ENCODE data around the gene DOK3. TPM values are rescaled to one million over a fixed set of nuclear protein-coding genes. Genes with fewer than 3 reads are reported as not detected.
A peak's percentile ranks its signal among the peaks of the same experiment; 100 is the strongest.

Gene DOK3
- total RNA-seq = 0.32 TPM

- Histone ChIP-seq H3K27me3 (no peaks in the 10 kb centered on the region), H3K4me1 (no peaks in the 10 kb centered on the region), H3K27ac (peak within 1 kb of the TSS; percentile 30 to 33), H3K9me3 (no peaks in the 10 kb centered on the region), H3K36me3 (peaks cover 39% of the 10 kb centered on the region in 2 donors), H3K4me3 (peak within 1 kb of the TSS; percentile 20 to 57)
- DNase-seq (ENCODE audit: low spot score in 2 of 2) = no peak
- intact Hi-C loops (cut with DNase I) = no loop called here
- no peak for TF ChIP-seq CTCF (IDR thresholded peaks at IDR 0.05)
Observed at GRCh38 chr5:177509381-177509951, at the start of gene DOK3. Gene DOK3 (minus strand): TSS chr5:177509826. CDS start chr5:177509540, 286 bp downstream.

DNA sequence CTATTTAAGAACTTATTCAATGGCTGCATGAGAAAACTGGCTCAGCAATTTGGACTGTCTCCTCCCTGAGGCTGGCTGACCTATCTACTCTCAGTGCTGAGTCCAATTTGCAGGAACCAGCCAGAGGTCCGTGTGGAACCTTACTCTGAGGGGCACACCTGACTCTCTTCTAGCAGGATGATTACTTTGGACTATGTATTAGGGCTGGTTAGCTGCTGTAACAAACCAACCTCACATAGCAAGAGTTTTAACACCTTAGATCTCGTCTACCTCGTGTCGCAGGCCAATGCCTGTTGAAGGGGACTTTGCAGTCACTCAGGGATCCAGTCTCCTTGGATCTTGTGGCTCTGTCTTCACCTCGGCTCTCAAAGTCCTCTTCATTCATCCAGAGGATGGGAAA, 48.2 kb upstream of the DOK3 start:
- TF ChIP-seq CTCF (IDR thresholded peaks at IDR 0.05) = no peak
- Histone ChIP-seq H3K27ac (no peak overlapping the region), H3K36me3 (peaks cover 0 to 2% of the 10 kb centered on the region in 2 donors), H3K4me3 (no peak overlapping the region), H3K27me3 (no peaks in the 10 kb centered on the region), H3K9me3 (no peaks in the 10 kb centered on the region), H3K4me1 (peaks cover 3 to 9% of the 10 kb centered on the region in 2 donors)
- no peak for DNase-seq (ENCODE audit: low spot score in 2 of 2)
- intact Hi-C loops (cut with DNase I) = no loop called here

DNA sequence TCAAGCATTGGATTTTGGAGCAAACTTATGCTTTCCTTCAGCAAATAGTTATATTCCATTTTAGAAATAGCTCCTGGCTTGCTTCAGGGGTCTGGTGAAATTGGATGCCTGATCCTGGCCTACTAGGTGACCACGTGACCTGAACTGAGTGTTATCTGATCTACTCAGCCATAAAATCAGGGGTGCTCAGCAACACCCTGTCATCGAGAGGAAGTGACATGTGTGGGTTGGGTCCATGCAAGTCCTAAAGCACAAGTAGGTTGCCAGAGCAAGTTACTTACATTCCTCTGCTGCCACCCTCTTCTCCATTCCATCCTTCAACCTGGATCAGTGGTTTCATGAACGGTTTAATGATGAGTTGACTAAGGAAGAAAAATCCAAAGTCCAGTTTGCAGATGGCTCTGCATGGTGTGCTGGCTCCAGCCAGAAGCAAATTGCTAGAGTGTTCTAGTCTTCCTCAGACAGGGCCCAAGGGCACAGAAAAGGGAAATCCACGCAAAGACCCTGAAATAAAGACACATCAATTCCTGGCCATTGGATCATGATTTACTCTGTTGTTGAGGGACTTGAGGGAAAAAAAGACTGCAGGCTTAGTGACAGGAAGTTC, 47.5 kb upstream of the DOK3 start:
- no peak for DNase-seq (ENCODE audit: low spot score in 2 of 2)
- no peak for TF ChIP-seq CTCF (IDR thresholded peaks at IDR 0.05)
- no peaks in the 10 kb centered on the region for H3K27me3 ChIP-seq
- no peak overlapping the region for H3K4me3 ChIP-seq
- no peaks in the 10 kb centered on the region for H3K9me3 ChIP-seq
- intact Hi-C loops (cut with DNase I) = no loop called here
- H3K27ac ChIP-seq = no peak overlapping the region
- peaks cover 8 to 15% of the 10 kb centered on the region in 2 donors for H3K4me1 ChIP-seq
- peaks cover 0 to 8% of the 10 kb centered on the region in 2 donors for H3K36me3 ChIP-seq

DNA sequence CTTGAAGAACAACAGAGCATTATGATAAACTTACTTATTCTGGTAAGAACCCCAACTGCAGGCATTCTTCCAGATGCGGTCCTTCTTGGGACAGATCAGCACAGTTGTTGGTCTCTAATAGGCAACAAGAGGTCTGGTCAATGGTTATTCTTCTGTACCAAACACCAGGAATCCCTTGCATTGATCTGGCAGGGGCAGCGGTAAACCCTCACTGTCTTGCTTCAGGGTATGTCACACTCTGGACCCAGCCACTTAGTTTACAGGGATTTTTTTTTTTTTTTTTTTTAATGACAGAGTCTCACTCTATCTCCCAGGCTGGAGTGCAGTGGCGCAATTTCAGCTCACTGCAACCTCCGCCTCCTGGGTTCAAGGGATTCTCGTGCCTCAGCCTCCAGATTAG, 46.0 kb upstream of the DOK3 start:
- intact Hi-C loops (cut with DNase I) = loop anchor here (2.0 kb wide), 2 partner anchors 37 to 39 kb away; partner anchors contain the start of genes DDX41 and TMED9
- Histone ChIP-seq H3K27me3 (no peaks in the 10 kb centered on the region), H3K36me3 (peaks cover under 1 to 13% of the 10 kb centered on the region in 2 donors), H3K4me1 (peaks cover 8 to 23% of the 10 kb centered on the region in 2 donors), H3K4me3 (no peak overlapping the region), H3K9me3 (no peaks in the 10 kb centered on the region), H3K27ac (no peak overlapping the region)
- TF ChIP-seq CTCF (IDR thresholded peaks at IDR 0.05) = no peak
- DNase-seq (ENCODE audit: low spot score in 2 of 2) = no peak

GRCh38 chr5:177555228-177555627, 45.6 kb upstream of the DOK3 start:
- peak overlapping the region; percentile 53 to 87 for H3K4me3 ChIP-seq
- H3K9me3 ChIP-seq = no peaks in the 10 kb centered on the region
- DNase-seq (ENCODE audit: low spot score in 2 of 2) = no peak
- TF ChIP-seq CTCF (IDR thresholded peaks at IDR 0.05) = no peak
- intact Hi-C loops (cut with DNase I) = loop anchor here (2.0 kb wide), 2 partner anchors 38 kb away; partner anchors contain the start of genes DDX41 and TMED9
- H3K27ac ChIP-seq = no peak overlapping the region
- peaks cover 4 to 14% of the 10 kb centered on the region in 2 donors for H3K36me3 ChIP-seq
- H3K4me1 ChIP-seq = peaks cover 8 to 27% of the 10 kb centered on the region in 2 donors
- H3K27me3 ChIP-seq = no peaks in the 10 kb centered on the region
